ENCODE results near the gene ZNF415.

DNA sequence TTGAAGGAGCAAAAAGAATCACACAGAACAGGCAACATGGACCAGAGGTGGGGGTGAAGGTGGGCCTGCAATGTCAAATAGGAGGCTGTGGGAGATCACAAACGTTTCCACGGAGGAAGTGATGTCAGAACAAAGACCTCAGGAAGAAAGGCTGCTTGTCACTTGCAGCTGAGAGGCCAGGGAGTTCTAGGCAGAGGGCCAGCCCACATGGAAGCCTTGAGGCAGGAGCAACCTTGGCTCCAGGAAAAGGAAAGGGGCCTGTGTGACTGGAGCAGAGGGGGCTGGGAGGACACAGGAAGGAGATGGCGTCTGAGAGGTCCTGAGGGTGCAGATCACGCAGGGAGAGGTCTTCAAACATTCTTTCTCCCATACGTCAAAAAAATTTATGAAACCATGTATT lies 45.8 kb downstream of the ZNF415 start:
- no peak for TF ChIP-seq CTCF (IDR thresholded peaks at IDR 0.05)
- TF ChIP-seq POLR2A (IDR thresholded peaks at IDR 0.05): no peak

Measured in Peyer's patch (tissue), 4 donors.